ENCODE measurements around the gene CASTOR1.

Gene CASTOR1

GRCh38 chr22:30265823-30266444 is 23.4 kb downstream of the CASTOR1 start:
- no peak overlapping the region for H3K4me3 Mint-ChIP-seq
- no peaks in the 10 kb centered on the region for H3K9me3 Mint-ChIP-seq
- TF ChIP-seq CTCF (IDR thresholded peaks at IDR 0.05), result no peak
- H3K27ac Mint-ChIP-seq, result no peak overlapping the region
- DNase-seq, result no peak
- H3K4me1 Mint-ChIP-seq, result peaks cover 4% of the 10 kb centered on the region
- H3K27me3 Mint-ChIP-seq (ENCODE audit: low read depth, poor library complexity), result peaks cover 7% of the 10 kb centered on the region
- H3K36me3 Mint-ChIP-seq (ENCODE audit: low read depth), result no peaks in the 10 kb centered on the region

- H3K36me3 Mint-ChIP-seq (ENCODE audit: low read depth), result no peaks in the 10 kb centered on the region
- H3K4me1 Mint-ChIP-seq, result peaks cover 4% of the 10 kb centered on the region
- H3K9me3 Mint-ChIP-seq, result no peaks in the 10 kb centered on the region
- no peak overlapping the region for H3K27ac Mint-ChIP-seq
- DNase-seq, result no peak
- no peak for TF ChIP-seq CTCF (IDR thresholded peaks at IDR 0.05)
- H3K4me3 Mint-ChIP-seq, result no peak overlapping the region
- peaks cover 14% of the 10 kb centered on the region for H3K27me3 Mint-ChIP-seq (ENCODE audit: low read depth, poor library complexity)
Measured at GRCh38 chr22:30265131-30265720, 24.1 kb downstream of the CASTOR1 start.

- no peak for DNase-seq
- Mint-ChIP-seq H3K9me3 (no peaks in the 10 kb centered on the region), H3K27me3 (ENCODE audit: low read depth, poor library complexity) (peaks cover 15% of the 10 kb centered on the region)
Measured at GRCh38 chr22:30263883-30264282, 25.4 kb downstream of the CASTOR1 start.

GRCh38 chr22:30262917-30263741 is 26.2 kb downstream of the CASTOR1 start:
- DNase-seq, result peak; percentile 95
- Mint-ChIP-seq H3K9me3 (no peaks in the 10 kb centered on the region), H3K4me3 (no peak overlapping the region)

More at GRCh38 chr22:30263883-30264282, 25.4 kb downstream of the CASTOR1 start:
- Mint-ChIP-seq H3K4me3 (no peak overlapping the region), H3K36me3 (ENCODE audit: low read depth) (no peaks in the 10 kb centered on the region), H3K27ac (no peak overlapping the region), H3K4me1 (peaks cover 4% of the 10 kb centered on the region)
- no peak for TF ChIP-seq CTCF (IDR thresholded peaks at IDR 0.05)

GRCh38 chr22:30262112-30262511 is 27.2 kb downstream of the CASTOR1 start:
- peaks cover 22% of the 10 kb centered on the region for H3K27me3 Mint-ChIP-seq (ENCODE audit: low read depth, poor library complexity)
- no peak overlapping the region for H3K27ac Mint-ChIP-seq
- H3K36me3 Mint-ChIP-seq (ENCODE audit: low read depth), result no peaks in the 10 kb centered on the region
- no peak for TF ChIP-seq CTCF (IDR thresholded peaks at IDR 0.05)
- H3K4me3 Mint-ChIP-seq, result no peak overlapping the region
- peaks cover 11% of the 10 kb centered on the region for H3K4me1 Mint-ChIP-seq
- no peaks in the 10 kb centered on the region for H3K9me3 Mint-ChIP-seq
- DNase-seq, result no peak

More at GRCh38 chr22:30262917-30263741, 26.2 kb downstream of the CASTOR1 start:
- Mint-ChIP-seq H3K27me3 (ENCODE audit: low read depth, poor library complexity) (peaks cover 17% of the 10 kb centered on the region), H3K36me3 (ENCODE audit: low read depth) (no peaks in the 10 kb centered on the region), H3K27ac (no peak overlapping the region), H3K4me1 (peaks cover 7% of the 10 kb centered on the region)
- peak; percentile 100 for TF ChIP-seq CTCF (IDR thresholded peaks at IDR 0.05)

Data from nephron progenitor cell (in vitro differentiated cells).